A673 (cell line): ENCODE measurements around the gene HAUS6. TPM values are rescaled to one million over a fixed set of nuclear protein-coding genes. Genes with fewer than 3 reads are reported as not detected.

Experiments used
- BruUV-seq: library from RNA; stranded (reverse); fragments of 400-500 nt; replicated peaks from 2 replicates; lab custom pipeline; 2021; lab: Mats Ljungman, UMichigan
- CTCF ChIA-PET: fragments of 300-600 bp; sonication (Branson Sonifier 250); formaldehyde crosslinking; loops from one replicate; lab custom pipeline; 2022; ENCODE audit warnings: antibody characterized with exemption; lab: Charles Lee
- POLR2A ChIA-PET: fragments of 300-600 bp; sonication (Branson Sonifier 250); formaldehyde crosslinking; loops from one replicate; lab custom pipeline; 2022; ENCODE audit warnings: antibody characterized with exemption; ENCODE audit not compliant: low non-redundant PET; lab: Charles Lee
- DNase-seq: peaks from one replicate; pipeline ENCODE4 v3.0.0-alpha.2; 2015; ENCODE audit warnings: low spot score
- H3K27ac ChIP-seq: fragments of 200-600 bp; sonication (generic); 2 replicates; pipeline ENCODE4 v1.5.1; 2016; ENCODE audit warnings: mixed run types, low read depth, mild to moderate bottlenecking, mixed read lengths, antibody characterized with exemption, low read length; ENCODE audit not compliant: poor library complexity, severe bottlenecking
- H3K27me3 ChIP-seq: fragments of 200-600 bp; sonication (generic); replicated peaks from 2 replicates; pipeline ENCODE4 v1.6.1; 2017; ENCODE audit warnings: mixed run types, low read depth, mild to moderate bottlenecking, mixed read lengths, antibody characterized with exemption, low read length; ENCODE audit not compliant: insufficient read depth, poor library complexity
- H3K36me3 ChIP-seq: fragments of 200-600 bp; sonication (generic); 2 replicates; pipeline ENCODE4 v1.6.1; 2016; ENCODE audit warnings: mixed run types, mild to moderate bottlenecking, mixed read lengths, antibody characterized with exemption, low read length; ENCODE audit not compliant: insufficient read depth, poor library complexity, severe bottlenecking
- H3K4me1 ChIP-seq: fragments of 200-600 bp; sonication (generic); 2 replicates; pipeline ENCODE4 v1.6.1; 2017; ENCODE audit warnings: mixed run types, mild to moderate bottlenecking, mixed read lengths, antibody characterized with exemption, low read length; ENCODE audit not compliant: insufficient read depth, poor library complexity, severe bottlenecking
- H3K4me3 ChIP-seq: fragments of 200-600 bp; sonication (generic); 2 replicates; pipeline ENCODE4 v1.5.1; 2016; ENCODE audit warnings: low read depth, mixed run types, mild to moderate bottlenecking, mixed read lengths, low read length; ENCODE audit not compliant: poor library complexity, severe bottlenecking
- H3K9me3 ChIP-seq: fragments of 200-600 bp; sonication (generic); 2 replicates; pipeline ENCODE4 v1.6.1; 2016; ENCODE audit warnings: mixed run types, low read depth, mild to moderate bottlenecking, mixed read lengths, antibody characterized with exemption, low read length; ENCODE audit not compliant: poor library complexity, severe bottlenecking
- EZH2 ChIP-seq: fragments of 200-600 bp; sonication (generic); IDR thresholded peaks from 2 replicates; pipeline ENCODE4 v1.6.1; 2017; ENCODE audit warnings: borderline replicate concordance, low read depth, mild to moderate bottlenecking, mixed read lengths, antibody characterized with exemption, low read length; ENCODE audit not compliant: poor library complexity, severe bottlenecking
- intact Hi-C: fragments of 100-400 bp; cut with micrococcal nuclease; formaldehyde crosslinking; loops from one replicate; pipeline ENCODE4 v1.10.0; 2022; ENCODE audit not compliant: unreplicated experiment
- total RNA-seq: library from RNA; stranded (reverse); gene quantifications from 2 replicates; pipeline ENCODE4 v1.2.3, GENCODE V29; 2021
- TF ChIP-seq, protein P1 (sequence below): fragments of 300-800, 200-600 bp; sonication (generic); conservative IDR thresholded peaks from 2 replicates; pipeline ENCODE4 v1.5.1; 2017; ENCODE audit warnings: low read depth, mild to moderate bottlenecking, antibody characterized with exemption, low read length, moderate library complexity, mixed read lengths

HAUS6 gene
- total RNA-seq, 1 experiment from 2014 or later: 26.1 TPM

DNA sequence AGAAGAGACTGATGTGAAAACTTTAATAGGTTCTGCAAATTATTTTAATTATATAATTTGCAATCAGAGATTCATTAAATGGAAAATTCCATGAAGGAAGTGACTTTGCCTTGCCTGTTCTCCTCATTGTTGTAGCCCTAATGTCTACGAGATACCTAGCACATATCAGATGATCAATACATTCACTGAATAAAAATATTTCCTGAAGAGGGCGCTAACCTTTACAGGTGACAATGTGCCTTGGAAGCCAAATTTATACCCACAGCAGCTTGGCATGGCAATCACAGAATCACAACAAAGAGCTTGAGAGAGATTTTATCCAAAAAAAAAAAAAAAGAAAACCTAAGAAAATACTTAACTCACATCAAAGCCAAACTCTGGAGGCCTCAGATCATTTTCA, 17.4 kb downstream of the HAUS6 start:
- TF ChIP-seq EZH2: no peak
- TF ChIP-seq, protein P1, sequence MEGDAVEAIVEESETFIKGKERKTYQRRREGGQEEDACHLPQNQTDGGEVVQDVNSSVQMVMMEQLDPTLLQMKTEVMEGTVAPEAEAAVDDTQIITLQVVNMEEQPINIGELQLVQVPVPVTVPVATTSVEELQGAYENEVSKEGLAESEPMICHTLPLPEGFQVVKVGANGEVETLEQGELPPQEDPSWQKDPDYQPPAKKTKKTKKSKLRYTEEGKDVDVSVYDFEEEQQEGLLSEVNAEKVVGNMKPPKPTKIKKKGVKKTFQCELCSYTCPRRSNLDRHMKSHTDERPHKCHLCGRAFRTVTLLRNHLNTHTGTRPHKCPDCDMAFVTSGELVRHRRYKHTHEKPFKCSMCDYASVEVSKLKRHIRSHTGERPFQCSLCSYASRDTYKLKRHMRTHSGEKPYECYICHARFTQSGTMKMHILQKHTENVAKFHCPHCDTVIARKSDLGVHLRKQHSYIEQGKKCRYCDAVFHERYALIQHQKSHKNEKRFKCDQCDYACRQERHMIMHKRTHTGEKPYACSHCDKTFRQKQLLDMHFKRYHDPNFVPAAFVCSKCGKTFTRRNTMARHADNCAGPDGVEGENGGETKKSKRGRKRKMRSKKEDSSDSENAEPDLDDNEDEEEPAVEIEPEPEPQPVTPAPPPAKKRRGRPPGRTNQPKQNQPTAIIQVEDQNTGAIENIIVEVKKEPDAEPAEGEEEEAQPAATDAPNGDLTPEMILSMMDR: peak; percentile 38

DNA sequence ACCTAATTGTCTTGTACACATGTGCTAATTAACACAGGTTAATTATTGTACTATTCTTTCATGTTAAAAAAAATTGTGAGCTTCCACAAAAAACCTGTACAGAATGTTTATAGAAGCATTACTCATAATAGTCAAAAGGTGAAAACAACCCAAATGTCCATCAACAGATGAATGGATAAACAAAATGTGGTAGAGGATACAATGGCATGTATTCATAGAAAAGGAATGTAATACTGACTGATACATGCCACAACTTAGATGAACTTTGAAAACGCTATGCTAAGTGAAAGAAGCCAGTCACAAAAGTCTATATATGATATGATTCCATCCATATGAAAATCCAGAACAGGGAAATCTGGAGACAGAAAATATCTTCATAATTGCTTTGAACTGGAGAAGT, 27.9 kb downstream of the HAUS6 start:
- Histone ChIP-seq H3K4me1 (no peaks in the 10 kb centered on the region), H3K27ac (no peak overlapping the region), H3K27me3 (no peaks in the 10 kb centered on the region), H3K9me3 (no peaks in the 10 kb centered on the region), H3K4me3 (no peak overlapping the region), H3K36me3 (peaks cover 30% of the 10 kb centered on the region)
- no TSS peak for BruUV-seq
- TF ChIP-seq EZH2: no peak
- TF ChIP-seq, protein P1: no peak
- CTCF ChIA-PET: no interaction called here
- POLR2A ChIA-PET: no interaction called here
- intact Hi-C loops: no loop called here
- no peak for DNase-seq

More for the DNA sequence above, 17.4 kb downstream of the HAUS6 start:
- CTCF ChIA-PET: interaction anchor here (1.0 kb wide), 1 partner anchor 372 kb away, joined by 5 read pairs; no protein-coding TSS in a partner anchor
- DNase-seq: peak; percentile 6
- no peaks in the 10 kb centered on the region for H3K4me1 ChIP-seq
- intact Hi-C loops: loop anchor here (5.0 kb wide), 1 partner anchor 87 kb away; no protein-coding TSS in a partner anchor
- BruUV-seq: no TSS peak
- H3K36me3 ChIP-seq: peaks cover 35% of the 10 kb centered on the region
- H3K27ac ChIP-seq: no peak overlapping the region
- no peaks in the 10 kb centered on the region for H3K9me3 ChIP-seq
- H3K4me3 ChIP-seq: no peak overlapping the region
- POLR2A ChIA-PET: no interaction called here
- H3K27me3 ChIP-seq: no peaks in the 10 kb centered on the region

DNA sequence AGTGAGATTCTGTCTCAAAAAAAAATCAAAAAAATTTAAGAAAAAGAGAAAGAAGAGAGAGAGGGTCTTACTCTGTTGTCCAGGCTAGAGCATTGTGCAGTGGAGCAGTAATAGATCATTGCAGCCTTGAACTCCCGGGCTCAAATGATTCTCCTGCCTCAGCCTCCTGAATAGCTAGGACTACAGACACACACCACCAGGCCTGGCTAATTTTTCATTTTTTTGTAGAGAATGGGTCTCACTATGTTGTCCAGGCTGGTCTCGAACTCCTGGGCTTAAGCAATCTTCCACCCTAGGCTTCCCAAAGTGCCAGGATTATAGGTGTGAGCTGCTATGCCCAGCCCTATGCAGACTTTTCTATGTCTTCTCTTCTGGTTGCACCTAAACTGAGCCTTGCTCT, 28.5 kb downstream of the HAUS6 start:
- BruUV-seq: no TSS peak
- no peak overlapping the region for H3K27ac ChIP-seq
- no peak for DNase-seq
- H3K9me3 ChIP-seq: no peaks in the 10 kb centered on the region
- no peak for TF ChIP-seq EZH2
- TF ChIP-seq, protein P1: no peak
- peaks cover 35% of the 10 kb centered on the region for H3K36me3 ChIP-seq
- intact Hi-C loops: no loop called here
- POLR2A ChIA-PET: no interaction called here
- H3K27me3 ChIP-seq: no peaks in the 10 kb centered on the region
- CTCF ChIA-PET: no interaction called here
- no peak overlapping the region for H3K4me3 ChIP-seq
- H3K4me1 ChIP-seq: no peaks in the 10 kb centered on the region
